ENCODE data around the gene PRXL2B. TPM values are rescaled to one million over a fixed set of nuclear protein-coding genes. Genes with fewer than 3 reads are reported as not detected.

PRXL2B gene
- total RNA-seq, 1 experiment from 2014 or later = 40.7 TPM

- Histone ChIP-seq H3K4me2 (ENCODE audit: insufficient read depth, insufficient read length, low read length) (no peak overlapping the region), H4K20me1 (ENCODE audit: control insufficient read depth, insufficient read depth, insufficient read length) (no peaks in the 10 kb centered on the region), H4K91ac (ENCODE audit: insufficient read length, low read depth, low read length) (no peak overlapping the region), H3K27ac (ENCODE audit: insufficient read length, low read depth, low read length) (no peak overlapping the region), H2BK5ac (ENCODE audit: insufficient read length, low read length) (no peak overlapping the region), H2BK12ac (ENCODE audit: insufficient read length, low read depth, low read length) (no peak overlapping the region), H3T11ph (ENCODE audit: low read length) (no peak overlapping the region), H3K4ac (ENCODE audit: low read depth, low read length) (no peak overlapping the region), H3K4me1 (ENCODE audit: insufficient read depth, low read length) (no peaks in the 10 kb centered on the region), H3K9me3 (ENCODE audit: control insufficient read depth, low read depth, low read length) (peaks cover 6% of the 10 kb centered on the region), H3K27me3 (ENCODE audit: insufficient read depth, low read length) (peaks cover 1% of the 10 kb centered on the region; the same call in 1 of the 2 replicates), H3K14ac (ENCODE audit: insufficient read depth, low read length) (no peak overlapping the region), H2BK120ac (ENCODE audit: low read depth, low read length, poor library complexity, severe bottlenecking) (no peak overlapping the region), H4K8ac (replicated peaks; ENCODE audit: insufficient read length, low read depth, low read length) (no peak overlapping the region), H2AFZ (ENCODE audit: low read length) (no peak overlapping the region), H2BK15ac (ENCODE audit: low read depth, low read length) (no peak overlapping the region), H3K56ac (ENCODE audit: insufficient read length, low read depth, low read length) (no peak overlapping the region), H2AK5ac (ENCODE audit: insufficient read length, low read length) (no peak overlapping the region), H3K79me2 (ENCODE audit: insufficient read depth, low read length) (no peaks in the 10 kb centered on the region), H2BK20ac (ENCODE audit: low read depth, low read length, poor library complexity, severe bottlenecking) (no peak overlapping the region), H3K9ac (ENCODE audit: extremely low read depth, insufficient read length, low read length) (no peak overlapping the region), H3K23ac (ENCODE audit: insufficient read length, low read depth, low read length) (no peak overlapping the region), H4K5ac (ENCODE audit: insufficient read length, low read depth, low read length) (no peak overlapping the region), H3K23me2 (ENCODE audit: insufficient read length, low read depth, low read length, poor library complexity, severe bottlenecking) (no peaks in the 10 kb centered on the region), H3K18ac (ENCODE audit: insufficient read length, low read depth, low read length) (no peak overlapping the region), H3K79me1 (ENCODE audit: insufficient read depth, low read depth, low read length, poor library complexity, severe bottlenecking) (no peaks in the 10 kb centered on the region)
- peaks cover 0 to 13% (median 3%) of the 10 kb centered on the region in 3 experiments; a peak in 4 of 7 replicates for H3K36me3 Mint-ChIP-seq (ENCODE audit: insufficient read depth in 1 of 3, low read depth in 3 of 3)
- peaks cover 11 to 15% of the 10 kb centered on the region in 2 experiments for H3K4me1 Mint-ChIP-seq
- peaks cover 14 to 17% of the 10 kb centered on the region in 2 experiments for H3K9me3 Mint-ChIP-seq
- no CpG with 5 or more reads among the region's 7 CpGs for WGBS (ENCODE audit: extremely low coverage, insufficient read length, low lambda C conversion rate)
- peaks cover 50% of the 10 kb centered on the region for H3K27me3 Mint-ChIP-seq (ENCODE audit: low read depth)
- no peak for DNase-seq
- H3K4me3 Mint-ChIP-seq = peak overlapping the region in 1 of 2 experiments; percentile 24; a peak in 1 of 5 replicates
- no peak overlapping the region for H3K27ac Mint-ChIP-seq
- TF ChIP-seq, protein P1, sequence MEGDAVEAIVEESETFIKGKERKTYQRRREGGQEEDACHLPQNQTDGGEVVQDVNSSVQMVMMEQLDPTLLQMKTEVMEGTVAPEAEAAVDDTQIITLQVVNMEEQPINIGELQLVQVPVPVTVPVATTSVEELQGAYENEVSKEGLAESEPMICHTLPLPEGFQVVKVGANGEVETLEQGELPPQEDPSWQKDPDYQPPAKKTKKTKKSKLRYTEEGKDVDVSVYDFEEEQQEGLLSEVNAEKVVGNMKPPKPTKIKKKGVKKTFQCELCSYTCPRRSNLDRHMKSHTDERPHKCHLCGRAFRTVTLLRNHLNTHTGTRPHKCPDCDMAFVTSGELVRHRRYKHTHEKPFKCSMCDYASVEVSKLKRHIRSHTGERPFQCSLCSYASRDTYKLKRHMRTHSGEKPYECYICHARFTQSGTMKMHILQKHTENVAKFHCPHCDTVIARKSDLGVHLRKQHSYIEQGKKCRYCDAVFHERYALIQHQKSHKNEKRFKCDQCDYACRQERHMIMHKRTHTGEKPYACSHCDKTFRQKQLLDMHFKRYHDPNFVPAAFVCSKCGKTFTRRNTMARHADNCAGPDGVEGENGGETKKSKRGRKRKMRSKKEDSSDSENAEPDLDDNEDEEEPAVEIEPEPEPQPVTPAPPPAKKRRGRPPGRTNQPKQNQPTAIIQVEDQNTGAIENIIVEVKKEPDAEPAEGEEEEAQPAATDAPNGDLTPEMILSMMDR (conservative IDR thresholded peaks at IDR 0.05) = no peak
Measured at GRCh38 chr1:2636733-2637132, 50.2 kb downstream of the PRXL2B start.
